ENCODE results near the gene EFHD1. TPM values are rescaled to one million over a fixed set of nuclear protein-coding genes. Genes with fewer than 3 reads are reported as not detected.
"Not testable (repeated sequence)": the region's sequence is repeated elsewhere in the genome, so short reads cannot be mapped to it uniquely, and the experiment has no call there.

EFHD1 gene
- polyA plus RNA-seq, 3 donors = not detected

- H2AFZ ChIP-seq (ENCODE audit: insufficient read depth, low read depth, low read length, poor library complexity, severe bottlenecking) = no peak overlapping the region
- WGBS (ENCODE audit: insufficient coverage) = no CpG with 5 or more reads among the region's 1 CpG
- no peak overlapping the region for H3K4me3 Mint-ChIP-seq
- H3K27me3 ChIP-seq (ENCODE audit: control insufficient read depth in 2 of 2, insufficient read depth in 2 of 2, low read length in 2 of 2) = no peaks in the 10 kb centered on the region
- H3K27ac Mint-ChIP-seq = no peak overlapping the region
- no peaks in the 10 kb centered on the region for H3K36me3 Mint-ChIP-seq
- no peak overlapping the region for H3K4me2 ChIP-seq (replicated peaks; ENCODE audit: extremely low read depth, low read length, poor library complexity, severe bottlenecking)
- H3K9me3 ChIP-seq (replicated peaks in 1 of 2; ENCODE audit: control insufficient read depth in 1 of 2, insufficient read depth in 1 of 2, low read length in 2 of 2) = no peaks in the 10 kb centered on the region
- no peak overlapping the region for H3K27ac ChIP-seq (ENCODE audit: low read depth in 1 of 2, low read length in 2 of 2)
- H3K9ac ChIP-seq (ENCODE audit: insufficient read depth, low read length, poor library complexity, severe bottlenecking) = no peak overlapping the region
- intact Hi-C loops (cut with micrococcal nuclease) = no loop called here
- H3K79me2 ChIP-seq (ENCODE audit: insufficient read depth, low read length) = no peaks in the 10 kb centered on the region
- H3K27me3 Mint-ChIP-seq (ENCODE audit: low read depth in 3 of 3) = peaks cover 3 to 12% (median 8%) of the 10 kb centered on the region in 3 donors
- H4K20me1 ChIP-seq (ENCODE audit: insufficient read depth, low read length) = no peaks in the 10 kb centered on the region
- H3K4me1 ChIP-seq (ENCODE audit: control insufficient read depth in 1 of 2, insufficient read depth in 2 of 2, low read length in 2 of 2) = no peaks in the 10 kb centered on the region
- H3K4me3 ChIP-seq (replicated peaks in 1 of 3; ENCODE audit: low read depth in 2 of 3, low read length in 3 of 3) = no peak overlapping the region
- no peaks in the 10 kb centered on the region for H3K9me3 Mint-ChIP-seq
- no peaks in the 10 kb centered on the region for H3K36me3 ChIP-seq (replicated peaks in 1 of 2; ENCODE audit: control insufficient read depth in 1 of 2, insufficient read depth in 2 of 2, low read length in 2 of 2)
- no peak for DNase-seq
- no peaks in the 10 kb centered on the region for H3K4me1 Mint-ChIP-seq
- no peak for TF ChIP-seq CTCF (IDR thresholded peaks at IDR 0.05)
Measured at GRCh38 chr2:232683368-232683767, 50.0 kb downstream of the EFHD1 start.

- DNase-seq; H4K20me1 ChIP-seq (ENCODE audit: insufficient read depth, low read length); H3K9me3 Mint-ChIP-seq; H3K9me3 ChIP-seq (replicated peaks in 1 of 2; ENCODE audit: control insufficient read depth in 1 of 2, insufficient read depth in 1 of 2, low read length in 2 of 2); H3K36me3 Mint-ChIP-seq; H2AFZ ChIP-seq (ENCODE audit: insufficient read depth, low read depth, low read length, poor library complexity, severe bottlenecking); H3K79me2 ChIP-seq (ENCODE audit: insufficient read depth, low read length); H3K4me3 ChIP-seq (replicated peaks in 1 of 3; ENCODE audit: low read depth in 2 of 3, low read length in 3 of 3); H3K27me3 ChIP-seq (ENCODE audit: control insufficient read depth in 2 of 2, insufficient read depth in 2 of 2, low read length in 2 of 2); H3K9ac ChIP-seq (ENCODE audit: insufficient read depth, low read length, poor library complexity, severe bottlenecking); H3K4me1 ChIP-seq (ENCODE audit: control insufficient read depth in 1 of 2, insufficient read depth in 2 of 2, low read length in 2 of 2); H3K27ac Mint-ChIP-seq; H3K4me3 Mint-ChIP-seq; H3K4me2 ChIP-seq (replicated peaks; ENCODE audit: extremely low read depth, low read length, poor library complexity, severe bottlenecking); H3K27ac ChIP-seq (ENCODE audit: low read depth in 1 of 2, low read length in 2 of 2); H3K27me3 Mint-ChIP-seq (ENCODE audit: low read depth in 3 of 3); H3K36me3 ChIP-seq (replicated peaks in 1 of 2; ENCODE audit: control insufficient read depth in 1 of 2, insufficient read depth in 2 of 2, low read length in 2 of 2); H3K4me1 Mint-ChIP-seq; intact Hi-C loops (cut with micrococcal nuclease): not testable (repeated sequence)
- 92% methylated on average over 2 of the region's 6 CpGs for WGBS (ENCODE audit: insufficient coverage)
Measured at GRCh38 chr2:232685391-232685790, 52.0 kb downstream of the EFHD1 start.
